Activated CD4-positive, alpha-beta T cell treated with anti-CD3 and anti-CD28 coated beads, Interleukin-2, amount 50 U/mL, for 16 hours (primary cell): ENCODE results near the gene NUMB.

Experiments
- DNase-seq: peaks from one replicate; pipeline ENCODE4 v3.0.0-alpha.2; 2020

The NUMB gene

DNA sequence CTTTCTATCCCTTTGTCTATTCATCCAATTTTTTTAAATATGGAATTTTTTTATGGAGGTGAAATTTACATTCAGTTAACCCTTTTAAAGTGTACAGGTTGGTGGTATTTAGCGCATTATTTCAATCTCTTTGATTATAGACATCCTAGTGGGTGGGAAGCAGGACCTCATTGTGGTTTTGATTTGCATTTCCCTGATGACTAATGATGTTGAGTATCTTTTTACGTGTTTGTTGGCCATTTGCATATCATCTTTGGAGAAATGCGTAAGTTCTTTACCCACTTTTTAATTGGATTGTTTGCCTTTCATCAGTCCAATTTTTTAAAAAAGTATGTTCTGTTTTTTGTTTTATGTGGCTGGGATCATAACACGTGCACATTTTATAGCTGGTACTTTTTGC lies 200.3 kb downstream of the NUMB start:
- DNase-seq: no peak

DNA sequence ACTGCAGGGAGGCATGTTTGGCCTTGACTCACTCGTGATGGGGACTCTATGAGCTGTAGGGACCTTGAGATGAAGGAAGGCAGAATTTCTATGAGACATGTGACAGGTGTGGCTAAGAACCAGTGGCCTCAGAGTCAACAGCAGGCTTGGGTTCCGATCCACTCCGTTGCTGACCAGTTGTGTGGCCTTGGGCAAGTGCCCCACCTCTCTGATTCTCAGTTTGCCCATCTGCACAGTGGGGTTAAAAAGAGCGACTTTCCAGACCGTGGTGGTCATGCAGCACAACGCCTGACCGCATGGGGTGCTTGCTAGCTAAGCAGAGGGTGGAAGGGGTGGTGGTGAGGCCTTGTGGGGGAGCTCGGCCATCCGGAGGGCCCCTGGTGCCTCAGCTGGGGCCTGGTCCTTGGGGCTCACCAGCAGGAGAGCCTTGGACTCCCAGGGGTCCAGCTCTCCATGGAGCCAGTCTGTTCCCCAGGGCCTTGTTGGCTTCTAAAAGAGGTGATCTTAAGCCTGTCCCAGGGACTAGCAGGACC lies 202.6 kb downstream of the NUMB start:
- DNase-seq: no peak

DNA sequence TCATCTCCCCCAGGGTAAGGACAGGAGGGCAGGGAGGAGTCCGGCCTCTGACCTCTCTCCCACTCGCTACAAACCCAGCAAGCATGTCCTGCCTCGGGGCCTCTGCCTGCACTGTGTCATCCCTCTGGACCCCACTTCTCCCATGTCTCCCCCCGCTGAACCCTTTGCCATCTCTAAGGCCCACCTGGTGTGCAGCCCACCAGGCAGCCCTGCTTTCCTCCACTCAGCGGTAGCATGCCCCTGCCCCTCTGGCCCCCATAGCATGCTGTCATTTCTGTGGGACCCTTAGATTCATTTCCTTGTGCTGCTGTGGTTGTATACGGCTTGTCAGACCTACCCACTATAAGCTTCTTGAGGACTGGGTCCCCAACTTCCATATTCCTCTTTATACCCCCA lies 203.3 kb downstream of the NUMB start:
- DNase-seq: no peak

DNA sequence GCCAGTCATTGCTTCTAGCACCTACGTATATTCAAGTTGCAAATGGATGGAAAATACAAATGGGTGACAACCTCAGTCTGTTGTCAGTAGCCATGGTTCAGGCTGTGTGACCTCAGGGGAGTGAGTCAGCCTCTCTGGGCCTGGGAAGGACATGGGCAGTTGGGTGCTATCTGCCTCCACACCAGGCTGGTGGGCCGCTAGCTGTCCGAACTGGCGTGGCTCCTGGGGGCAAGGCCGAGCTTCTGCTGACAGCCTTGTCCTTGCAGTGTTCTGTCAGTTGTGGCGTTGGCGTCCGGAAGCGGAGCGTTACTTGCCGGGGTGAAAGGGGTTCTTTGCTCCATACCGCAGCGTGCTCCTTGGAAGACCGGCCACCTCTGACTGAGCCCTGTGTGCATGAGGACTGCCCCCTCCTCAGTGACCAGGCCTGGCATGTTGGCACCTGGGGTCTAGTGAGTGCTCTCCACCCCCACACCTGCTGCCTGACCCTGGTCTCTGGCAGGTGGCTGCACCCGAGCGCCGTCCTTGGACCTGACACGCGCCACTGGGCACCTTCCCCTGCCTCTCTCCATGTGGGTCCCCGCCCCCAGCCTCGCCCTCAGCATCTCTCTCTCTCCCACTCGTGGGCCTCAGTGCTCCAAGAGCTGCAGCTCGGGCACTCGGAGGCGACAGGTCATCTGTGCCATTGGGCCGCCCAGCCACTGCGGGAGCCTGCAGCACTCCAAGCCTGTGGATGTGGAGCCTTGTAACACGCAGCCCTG lies 203.9 kb downstream of the NUMB start:
- DNase-seq: no peak

DNA sequence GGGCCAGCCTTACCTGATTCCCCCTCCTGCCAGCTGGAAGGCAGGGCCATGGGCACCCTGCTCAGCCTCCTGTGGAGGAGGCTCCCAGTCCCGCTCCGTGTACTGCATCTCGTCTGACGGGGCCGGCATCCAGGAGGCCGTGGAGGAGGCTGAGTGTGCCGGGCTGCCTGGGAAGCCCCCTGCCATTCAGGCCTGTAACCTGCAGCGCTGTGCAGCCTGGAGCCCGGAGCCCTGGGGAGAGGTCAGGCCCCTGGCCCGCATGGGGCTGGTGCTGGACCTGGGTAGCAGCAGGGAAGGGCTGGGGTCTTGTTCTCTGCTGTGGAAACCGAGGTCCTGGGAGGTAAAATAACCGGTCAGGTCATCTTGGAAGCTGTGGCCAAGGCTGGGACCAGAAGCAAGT lies 204.6 kb downstream of the NUMB start:
- no peak for DNase-seq

DNA sequence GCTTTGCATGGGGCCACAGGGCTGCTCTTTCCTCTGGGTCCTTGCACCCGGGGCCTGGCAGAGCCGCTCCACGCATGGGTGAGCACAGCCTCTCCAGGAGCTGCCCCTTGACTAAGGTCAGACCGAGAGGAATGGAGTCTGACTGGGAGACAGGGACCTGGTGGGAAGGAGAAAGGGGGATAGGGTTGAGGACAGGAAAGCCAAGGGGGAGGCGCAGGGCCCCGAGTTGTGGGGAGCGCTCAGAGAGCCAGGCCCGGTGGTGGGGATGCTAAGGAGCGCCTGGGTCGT lies 205.1 kb downstream of the NUMB start:
- no peak for DNase-seq

DNA sequence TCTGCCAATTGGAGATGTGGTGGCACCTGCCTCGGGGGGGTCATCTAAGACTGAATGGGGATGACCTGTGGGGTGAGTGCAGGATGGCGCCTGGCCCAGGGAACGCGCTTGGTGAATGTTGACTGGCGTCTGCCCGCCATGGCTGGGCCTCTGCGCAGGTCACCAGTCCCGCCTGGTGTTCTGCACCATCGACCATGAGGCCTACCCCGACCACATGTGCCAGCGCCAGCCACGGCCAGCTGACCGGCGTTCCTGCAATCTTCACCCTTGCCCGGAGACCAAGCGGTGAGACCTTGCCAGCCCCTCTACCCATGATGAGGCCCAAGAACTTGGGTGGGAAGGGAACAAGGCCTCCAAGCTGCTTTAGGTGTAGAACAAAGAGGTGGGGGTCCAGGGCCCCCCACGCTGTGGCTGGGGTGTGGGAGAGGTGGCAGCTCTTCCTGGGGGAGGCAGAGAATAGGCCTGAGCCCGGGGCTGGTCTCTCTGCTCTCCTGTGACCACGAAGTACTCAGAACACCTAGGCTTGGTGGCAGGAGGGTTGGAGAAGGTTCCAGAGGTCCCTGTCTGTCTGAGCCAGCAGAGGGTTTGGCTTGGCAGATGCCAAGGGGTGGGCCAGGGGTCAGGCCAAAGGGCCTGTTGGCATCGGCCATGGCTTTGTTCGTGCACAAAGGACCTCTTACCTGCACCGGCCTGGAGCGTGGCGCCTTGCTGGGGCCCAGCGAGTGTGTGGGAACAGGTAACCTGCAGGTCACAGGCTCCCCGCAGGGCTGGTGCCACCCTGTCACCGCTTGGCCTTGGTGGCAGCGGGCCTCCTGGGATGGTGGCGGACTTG lies 205.6 kb downstream of the NUMB start:
- no peak for DNase-seq

DNA sequence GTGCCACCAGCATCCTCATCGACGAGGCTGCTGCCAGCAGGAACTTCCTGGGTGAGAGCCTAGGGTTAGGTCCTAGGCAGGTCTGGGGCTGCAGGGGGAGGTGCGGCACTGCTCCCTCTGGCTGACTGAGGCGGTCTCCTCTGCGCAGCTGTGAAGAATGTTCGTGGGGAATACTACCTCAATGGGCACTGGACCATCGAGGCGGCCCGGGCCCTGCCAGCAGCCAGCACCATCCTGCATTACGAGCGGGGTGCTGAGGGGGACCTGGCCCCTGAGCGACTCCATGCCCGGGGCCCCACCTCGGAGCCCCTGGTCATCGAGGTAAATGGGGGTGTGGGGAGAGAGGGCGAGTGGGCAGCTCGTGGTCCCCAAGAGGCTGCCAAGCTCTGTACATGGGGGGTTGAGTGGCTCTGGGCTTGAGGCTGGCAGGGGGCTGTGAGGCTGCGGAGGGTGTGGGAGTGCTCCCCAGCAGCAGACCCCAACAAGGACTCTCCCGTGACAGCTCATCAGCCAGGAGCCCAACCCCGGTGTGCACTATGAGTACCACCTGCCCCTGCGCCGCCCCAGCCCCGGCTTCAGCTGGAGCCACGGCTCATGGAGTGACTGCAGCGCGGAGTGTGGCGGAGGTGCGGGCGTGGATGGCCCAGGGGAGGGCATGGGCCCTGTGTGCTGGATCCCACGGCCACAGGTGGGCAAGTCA lies 206.7 kb downstream of the NUMB start:
- DNase-seq: no peak

DNA sequence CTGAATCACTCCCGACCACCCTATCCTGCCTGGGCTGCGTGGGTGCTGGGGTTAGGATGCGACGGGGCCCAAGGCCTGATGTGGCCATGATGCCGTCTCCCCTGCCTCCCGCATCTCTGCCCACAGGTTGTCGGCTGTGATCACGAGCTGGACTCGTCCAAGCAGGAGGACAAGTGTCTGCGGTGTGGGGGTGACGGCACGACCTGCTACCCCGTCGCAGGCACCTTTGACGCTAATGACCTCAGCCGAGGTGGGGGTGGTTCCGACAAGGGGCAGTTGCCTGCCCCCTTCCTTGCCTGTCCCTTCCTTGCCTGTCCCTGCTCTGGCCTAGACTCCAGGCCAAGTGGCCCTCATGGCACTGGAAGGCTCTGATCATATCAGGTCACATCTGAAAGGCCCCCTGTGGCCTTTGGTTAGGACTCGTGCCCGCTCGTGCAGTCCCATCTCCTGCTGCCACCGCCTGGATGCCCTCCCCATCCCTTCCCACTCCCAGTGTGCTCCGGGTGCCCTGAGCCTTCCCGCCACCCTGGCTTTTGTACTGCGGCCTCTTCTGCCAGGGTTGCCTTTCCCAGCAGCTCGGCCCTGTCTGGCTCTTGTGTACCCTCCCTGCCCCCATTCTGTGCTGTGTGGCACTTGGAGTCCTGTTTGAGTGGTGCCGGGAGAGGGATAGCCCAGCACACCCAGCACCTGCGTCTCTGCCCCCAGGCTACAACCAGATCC lies 207.4 kb downstream of the NUMB start:
- DNase-seq: no peak

DNA sequence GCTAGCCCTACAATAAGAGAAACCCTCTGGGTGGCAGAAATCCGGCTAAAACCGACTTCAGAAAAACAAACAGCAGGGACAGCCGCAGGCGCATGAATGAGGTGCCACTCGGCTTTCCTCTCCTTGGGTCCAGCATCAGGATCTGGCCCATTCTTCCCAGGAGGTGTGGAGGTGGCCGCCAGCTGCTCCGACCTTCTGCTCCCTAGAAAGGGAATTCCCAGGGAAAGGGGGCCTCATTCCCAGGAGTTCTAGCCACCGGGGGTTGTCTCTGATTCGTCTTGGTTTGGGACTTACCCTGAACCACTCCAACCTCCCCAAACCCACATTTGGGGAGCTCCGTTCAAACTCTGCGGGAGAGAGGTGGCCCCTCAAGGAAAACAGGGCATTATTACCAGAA lies 208.0 kb downstream of the NUMB start:
- DNase-seq: no peak

DNA sequence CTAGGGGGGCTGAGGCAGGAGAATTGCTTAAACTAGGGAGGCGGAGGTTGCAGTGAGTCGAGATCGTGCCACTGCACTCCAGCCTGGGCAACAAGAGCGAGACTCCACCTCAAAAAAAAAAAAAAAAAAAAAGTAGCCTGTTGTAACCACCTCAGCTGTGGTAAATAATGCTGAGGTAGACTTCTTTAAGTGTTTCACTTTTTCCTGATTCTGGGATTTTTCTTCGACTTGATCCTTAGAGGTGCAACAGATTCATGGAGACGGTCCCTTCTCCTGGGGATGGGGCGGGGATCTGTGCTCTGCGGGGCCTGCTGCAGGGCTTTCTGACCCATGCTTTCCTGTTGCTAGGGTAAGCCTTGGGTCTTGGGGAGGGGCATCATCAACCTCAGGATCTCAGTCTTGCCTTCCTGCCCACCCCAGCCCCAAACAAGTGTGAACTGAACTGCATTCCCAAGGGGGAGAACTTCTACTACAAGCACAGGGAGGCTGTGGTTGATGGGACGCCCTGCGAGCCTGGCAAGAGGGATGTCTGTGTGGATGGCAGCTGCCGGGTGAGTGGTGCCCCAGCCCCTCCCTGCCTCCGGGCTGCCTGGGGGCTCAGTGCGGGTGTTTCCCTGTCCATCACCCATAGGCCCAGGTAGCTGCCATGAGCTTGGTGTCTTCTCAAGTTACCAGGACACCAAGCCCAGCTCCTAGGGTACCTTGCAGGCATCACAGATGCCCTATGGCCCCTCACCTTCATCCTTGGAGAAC lies 208.6 kb downstream of the NUMB start:
- DNase-seq: no peak

DNA sequence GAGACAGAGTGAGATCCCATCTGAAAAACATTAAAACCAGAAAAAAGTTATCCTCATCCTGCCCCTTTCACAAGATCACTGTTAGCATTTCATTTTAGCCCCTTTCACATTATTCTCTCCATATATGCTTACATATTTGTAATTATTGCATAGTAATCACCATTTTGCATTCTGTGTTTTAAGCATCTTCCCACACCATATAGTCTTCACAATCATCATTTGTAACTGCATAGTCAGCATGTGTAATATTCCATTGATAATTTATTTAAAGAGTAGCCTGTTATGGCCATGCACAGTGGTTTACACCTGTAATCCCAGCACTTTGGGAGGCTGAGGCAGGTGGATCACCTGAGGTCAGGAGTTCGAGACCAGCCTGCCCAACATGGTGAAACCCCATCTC lies 209.2 kb downstream of the NUMB start:
- DNase-seq: no peak

DNA sequence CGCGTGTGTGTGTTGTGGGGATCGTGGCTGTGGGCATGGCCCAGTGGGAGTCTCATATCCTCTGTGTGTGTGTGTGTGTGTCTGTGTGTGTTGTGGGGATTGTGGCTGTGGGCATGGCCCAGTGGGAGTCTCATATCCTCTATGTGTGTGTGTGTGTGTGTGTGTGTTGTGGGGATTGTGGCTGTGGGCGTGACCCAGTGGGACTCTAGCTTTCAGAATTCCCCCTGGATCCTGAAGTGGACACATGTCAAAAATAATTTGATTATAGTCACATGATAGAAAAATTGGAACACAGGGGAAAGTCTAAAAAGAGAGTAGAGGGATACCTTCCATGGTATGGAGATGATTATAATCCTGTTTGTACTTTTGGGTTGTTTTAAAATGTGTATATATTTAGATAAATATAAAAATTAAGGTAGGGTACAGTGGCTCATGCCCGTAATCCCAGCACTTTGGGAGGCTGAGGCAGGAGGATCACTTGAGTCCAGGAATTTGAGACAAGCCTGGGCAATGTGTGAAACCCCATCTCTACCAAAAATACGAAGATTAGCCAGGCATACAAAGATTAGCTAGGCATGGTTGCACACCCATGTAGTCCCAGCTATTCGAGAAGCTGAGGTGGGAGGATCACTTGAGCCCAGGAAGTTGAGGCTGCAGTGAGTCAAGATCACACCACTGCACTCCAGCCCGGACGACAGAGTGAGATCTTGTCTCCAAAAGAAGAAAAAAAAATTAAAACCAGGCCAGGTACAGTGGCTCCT lies 210.1 kb downstream of the NUMB start:
- peak; percentile 28 for DNase-seq

DNA sequence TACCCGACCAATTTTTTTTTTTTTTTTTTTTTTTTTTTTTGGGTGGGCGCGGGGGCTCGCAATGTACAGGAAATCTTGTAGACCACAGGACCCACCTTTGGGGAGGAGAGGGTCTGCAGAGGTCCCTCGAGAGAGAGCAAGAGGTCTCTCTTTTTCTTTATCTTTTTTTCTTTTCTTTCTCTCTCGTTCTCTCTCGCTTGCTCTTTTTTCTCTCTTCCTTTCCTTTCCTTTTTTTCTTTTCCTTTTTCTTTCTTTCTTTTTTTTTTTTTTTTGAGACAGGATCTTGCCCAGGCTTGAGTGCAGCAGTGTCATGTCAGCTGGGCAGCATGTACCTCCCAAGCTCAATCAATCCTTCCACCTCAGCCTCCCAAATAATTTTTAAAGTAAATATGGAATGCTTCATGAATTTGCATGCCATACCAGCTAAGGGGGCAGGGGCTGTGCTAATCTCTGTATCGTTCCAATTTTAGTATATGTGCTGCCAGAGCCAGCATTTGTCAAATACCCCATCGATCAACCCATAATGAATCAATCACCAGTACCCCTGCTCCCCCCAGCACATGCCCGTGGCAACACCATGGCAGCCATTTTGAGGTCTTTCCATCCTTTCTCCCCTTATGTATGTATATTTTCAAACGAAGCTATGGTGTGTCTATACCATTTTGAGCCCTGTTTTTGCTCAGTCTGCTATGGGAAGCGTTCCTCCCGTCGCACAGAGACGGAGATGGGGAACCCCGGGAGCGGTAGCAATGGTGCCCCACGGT lies 211.8 kb downstream of the NUMB start:
- no peak for DNase-seq

DNA sequence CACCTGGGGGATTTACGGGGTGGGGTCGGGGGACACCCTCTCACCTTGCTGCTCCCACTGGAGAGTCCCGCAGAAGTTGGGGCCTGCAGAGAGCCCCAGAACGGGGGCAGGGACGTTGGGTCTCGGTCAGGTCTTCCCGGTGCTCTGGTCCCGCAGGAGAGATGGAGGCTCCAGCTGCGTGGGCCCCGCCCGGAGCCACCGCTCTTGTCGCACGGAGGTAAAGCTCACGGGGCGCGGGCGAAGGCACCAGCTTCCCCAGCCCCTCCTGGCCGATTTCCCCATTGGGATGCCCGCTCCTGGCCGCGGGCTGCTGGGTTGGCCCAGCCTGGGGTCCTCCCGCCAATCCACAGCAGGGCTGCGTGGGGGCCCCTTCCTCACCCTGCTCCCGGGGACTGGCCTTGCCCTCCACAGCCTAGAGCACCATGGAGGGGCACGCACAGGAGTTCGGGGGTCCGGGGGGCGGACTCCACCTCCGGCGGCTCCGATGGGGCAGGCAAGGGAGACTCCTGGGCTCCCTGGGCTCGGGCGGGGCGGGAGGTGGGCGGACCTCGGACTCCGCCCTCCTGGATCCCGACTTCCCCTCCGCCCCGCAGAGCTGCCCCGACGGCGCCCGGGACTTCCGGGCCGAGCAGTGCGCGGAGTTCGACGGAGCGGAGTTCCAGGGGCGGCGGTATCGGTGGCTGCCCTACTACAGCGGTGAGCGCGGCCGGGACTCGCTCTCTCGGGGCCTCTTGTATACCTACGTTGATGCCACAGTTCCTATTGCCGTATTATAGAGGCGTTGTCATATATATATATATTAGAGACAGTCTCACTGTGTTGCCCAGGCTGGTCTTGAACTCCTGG lies 212.6 kb downstream of the NUMB start:
- peak; percentile 35 for DNase-seq

DNA sequence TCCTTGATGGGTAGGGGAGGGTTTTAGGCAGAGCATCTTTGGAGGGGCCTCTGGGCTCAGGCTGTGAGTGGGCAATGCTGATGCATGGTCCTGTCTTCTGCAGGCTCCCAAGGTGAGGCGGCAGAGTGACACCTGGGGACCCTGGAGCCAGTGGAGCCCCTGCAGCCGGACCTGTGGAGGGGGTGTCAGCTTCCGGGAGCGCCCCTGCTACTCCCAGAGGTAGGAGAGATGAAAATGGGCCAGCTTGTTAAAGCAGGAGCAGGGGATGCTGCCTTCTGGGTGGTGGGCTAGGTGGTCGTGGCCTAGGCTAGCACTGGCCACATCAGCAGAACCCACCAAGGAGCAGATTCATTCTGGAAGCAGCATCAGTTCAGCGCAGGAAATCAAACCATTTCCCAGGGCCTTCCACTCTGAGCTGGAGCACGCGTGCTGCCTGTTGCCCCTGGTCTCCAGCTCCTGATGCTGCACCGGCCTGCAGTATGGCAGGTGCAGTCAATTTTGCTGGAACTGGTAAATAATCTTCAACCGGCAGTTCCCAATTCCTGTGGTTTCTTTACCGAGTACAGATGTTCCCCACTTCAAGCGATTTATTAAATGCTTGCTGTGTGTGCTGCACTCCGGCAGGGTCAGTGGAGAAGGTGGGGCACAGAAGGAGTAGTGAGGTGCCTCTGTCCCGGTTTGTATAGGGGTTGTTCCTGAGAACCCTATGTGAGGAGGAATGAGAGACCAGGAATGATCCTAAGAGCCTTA lies 213.6 kb downstream of the NUMB start:
- DNase-seq: no peak

DNA sequence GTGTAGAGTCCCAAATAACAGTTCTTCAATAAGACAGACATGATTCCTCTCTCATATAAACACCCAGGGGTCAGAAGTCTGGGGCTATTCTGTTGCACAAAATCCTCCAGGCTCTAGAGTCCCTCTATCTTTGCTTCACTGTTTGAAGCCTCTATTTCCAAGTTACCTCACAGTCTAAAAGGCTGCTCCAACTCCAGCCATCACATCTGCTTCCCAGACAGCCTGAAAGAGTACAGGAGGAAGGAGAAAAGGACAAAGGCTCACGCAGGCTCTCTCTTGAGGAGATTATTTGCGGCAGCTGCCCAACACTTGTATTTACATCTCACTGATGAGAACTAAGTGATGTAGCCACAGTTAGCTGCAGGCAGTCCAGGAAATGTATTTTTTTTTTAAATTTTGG lies 214.6 kb downstream of the NUMB start:
- DNase-seq: no peak

DNA sequence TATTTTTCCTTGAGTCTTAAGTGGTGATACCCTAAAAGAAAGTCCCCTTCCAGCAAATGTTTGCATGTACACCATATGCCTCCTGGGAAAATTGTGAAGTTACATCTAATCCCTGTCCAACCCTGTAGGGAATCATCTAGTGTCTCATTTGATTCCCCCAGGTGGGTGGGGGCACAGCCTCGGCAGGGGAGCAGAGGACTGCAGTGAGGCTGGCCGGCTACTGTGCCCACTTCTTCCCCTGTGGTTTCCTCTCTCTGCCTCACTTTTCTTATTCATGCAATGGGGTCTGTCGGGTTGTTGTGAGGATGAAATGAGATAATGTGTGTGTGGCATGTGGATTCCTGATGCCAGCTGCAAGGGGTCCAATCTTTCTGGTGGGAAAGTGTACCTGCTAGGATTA lies 215.0 kb downstream of the NUMB start:
- no peak for DNase-seq

DNA sequence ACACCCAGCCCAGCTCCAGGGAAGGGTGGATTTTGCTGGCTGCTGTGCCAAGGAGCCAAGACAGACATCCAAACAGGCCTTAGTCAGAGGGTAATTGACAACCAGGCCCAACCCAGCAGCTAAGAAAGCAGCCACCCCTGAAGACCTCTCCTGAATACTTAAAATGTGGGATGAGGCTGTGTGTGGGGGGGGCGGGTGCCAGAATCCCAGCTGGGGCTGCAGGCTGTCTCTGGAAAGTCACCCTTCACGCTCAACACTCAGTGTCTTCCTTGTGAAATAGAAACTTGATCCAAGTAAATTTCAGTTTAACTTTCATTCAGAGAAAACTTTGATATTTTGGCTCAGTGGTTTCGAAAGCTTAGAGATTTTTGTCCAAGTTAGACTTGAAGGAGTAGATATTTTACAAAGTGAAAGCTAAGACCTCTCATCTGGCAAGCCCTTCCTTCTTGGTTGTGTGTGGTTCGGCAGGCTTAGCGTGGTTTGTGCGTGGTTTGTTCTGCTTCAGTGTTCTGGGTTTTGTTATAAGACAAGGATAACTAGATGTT lies 215.9 kb downstream of the NUMB start:
- no peak for DNase-seq
